MM.1S (cell line): ENCODE measurements around the gene ZNF724.
A peak's percentile ranks its signal among the peaks of the same experiment; 100 is the strongest.
"Not testable (repeated sequence)": the region's sequence is repeated elsewhere in the genome, so short reads cannot be mapped to it uniquely, and the experiment has no call there.

ENCODE experiments used
- DNase-seq: peaks from one replicate; pipeline ENCODE4 v3.0.0-alpha.2; 2015
- H2AFZ ChIP-seq: fragments of 300-600 bp; sonication (generic); 2 replicates; pipeline ENCODE4 v1.6.0; 2016; ENCODE audit warnings: antibody characterized with exemption, low read length
- H3F3A ChIP-seq: fragments of 300-600 bp; sonication (generic); 2 replicates; pipeline ENCODE4 v1.6.1; 2016; ENCODE audit warnings: mild to moderate bottlenecking, antibody characterized with exemption, low read length, moderate library complexity, mixed read lengths; ENCODE audit not compliant: insufficient read depth
- H3K27ac ChIP-seq: fragments of 300-600 bp; sonication (generic); 2 replicates; pipeline ENCODE4 v1.5.1; 2016; ENCODE audit warnings: mild to moderate bottlenecking, low read length
- H3K27me3 ChIP-seq: fragments of 300-600 bp; sonication (generic); replicated peaks from 2 replicates; pipeline ENCODE4 v1.6.0; 2016; ENCODE audit warnings: low read length; ENCODE audit not compliant: insufficient read depth
- H3K36me3 ChIP-seq: fragments of 300-600 bp; sonication (generic); replicated peaks from 2 replicates; pipeline ENCODE4 v1.6.1; 2016; ENCODE audit warnings: mild to moderate bottlenecking, low read length, mixed read lengths; ENCODE audit not compliant: insufficient read depth
- H3K4me1 ChIP-seq: fragments of 300-600 bp; sonication (generic); 2 replicates; pipeline ENCODE4 v1.6.1; 2016; ENCODE audit warnings: low read length, mixed read lengths
- H3K4me2 ChIP-seq: fragments of 300-600 bp; sonication (generic); 2 replicates; pipeline ENCODE4 v1.6.0; 2016; ENCODE audit warnings: low read depth, low read length
- H3K4me3 ChIP-seq: fragments of 300-600 bp; sonication (generic); 2 replicates; pipeline ENCODE4 v1.5.1; 2016; ENCODE audit warnings: low read length, mixed read lengths
- H3K79me2 ChIP-seq: fragments of 300-600 bp; sonication (generic); 2 replicates; pipeline ENCODE4 v1.6.1; 2016; ENCODE audit warnings: mixed run types, low read length, mixed read lengths
- H3K9ac ChIP-seq: fragments of 300-600 bp; sonication (generic); 2 replicates; pipeline ENCODE4 v1.6.1; 2016; ENCODE audit warnings: low read length, mixed read lengths
- H3K9me2 ChIP-seq: fragments of 300-600 bp; sonication (generic); replicated peaks from 2 replicates; pipeline ENCODE4 v1.6.1; 2016; ENCODE audit warnings: mild to moderate bottlenecking, low read length, mixed read lengths; ENCODE audit not compliant: insufficient read depth
- H3K9me3 ChIP-seq: fragments of 300-600 bp; sonication (generic); replicated peaks from 2 replicates; pipeline ENCODE4 v1.6.1; 2016; ENCODE audit warnings: mild to moderate bottlenecking, low read length, mixed read lengths; ENCODE audit not compliant: insufficient read depth
- H4K20me1 ChIP-seq: fragments of 300-600 bp; sonication (generic); 2 replicates; pipeline ENCODE4 v1.6.1; 2016; ENCODE audit warnings: mild to moderate bottlenecking, low read length, moderate library complexity, mixed read lengths; ENCODE audit not compliant: insufficient read depth
- EZH2 ChIP-seq: fragments of 300-600 bp; sonication (generic); optimal IDR thresholded peaks from 2 replicates; pipeline ENCODE3; 2017; ENCODE audit warnings: low read depth, mild to moderate bottlenecking, antibody characterized with exemption, low read length, mixed read lengths
- EZH2phosphoT487 ChIP-seq: fragments of 300-600 bp; sonication (generic); IDR thresholded peaks from 2 replicates; pipeline ENCODE4 v1.6.1; 2018; ENCODE audit warnings: antibody characterized with exemption, low read length
- TF ChIP-seq, protein P1 (sequence below): fragments of 300-600 bp; sonication (generic); IDR thresholded peaks from 2 replicates; pipeline ENCODE4 v1.5.1; 2016; ENCODE audit warnings: antibody characterized with exemption, low read length, mixed read lengths

ZNF724 gene

GRCh38 chr19:23286477-23286876 lies 36.3 kb upstream of the ZNF724 start:
- TF ChIP-seq EZH2 = no peak
- TF ChIP-seq EZH2phosphoT487 = no peak
- TF ChIP-seq, protein P1, sequence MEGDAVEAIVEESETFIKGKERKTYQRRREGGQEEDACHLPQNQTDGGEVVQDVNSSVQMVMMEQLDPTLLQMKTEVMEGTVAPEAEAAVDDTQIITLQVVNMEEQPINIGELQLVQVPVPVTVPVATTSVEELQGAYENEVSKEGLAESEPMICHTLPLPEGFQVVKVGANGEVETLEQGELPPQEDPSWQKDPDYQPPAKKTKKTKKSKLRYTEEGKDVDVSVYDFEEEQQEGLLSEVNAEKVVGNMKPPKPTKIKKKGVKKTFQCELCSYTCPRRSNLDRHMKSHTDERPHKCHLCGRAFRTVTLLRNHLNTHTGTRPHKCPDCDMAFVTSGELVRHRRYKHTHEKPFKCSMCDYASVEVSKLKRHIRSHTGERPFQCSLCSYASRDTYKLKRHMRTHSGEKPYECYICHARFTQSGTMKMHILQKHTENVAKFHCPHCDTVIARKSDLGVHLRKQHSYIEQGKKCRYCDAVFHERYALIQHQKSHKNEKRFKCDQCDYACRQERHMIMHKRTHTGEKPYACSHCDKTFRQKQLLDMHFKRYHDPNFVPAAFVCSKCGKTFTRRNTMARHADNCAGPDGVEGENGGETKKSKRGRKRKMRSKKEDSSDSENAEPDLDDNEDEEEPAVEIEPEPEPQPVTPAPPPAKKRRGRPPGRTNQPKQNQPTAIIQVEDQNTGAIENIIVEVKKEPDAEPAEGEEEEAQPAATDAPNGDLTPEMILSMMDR = peak; percentile 33
- no peak overlapping the region for H3K9ac ChIP-seq
- DNase-seq = no peak

GRCh38 chr19:23285948-23286347 lies 35.8 kb upstream of the ZNF724 start:
- Histone ChIP-seq H4K20me1 (no peaks in the 10 kb centered on the region), H3K4me1 (no peaks in the 10 kb centered on the region), H3K9ac (no peak overlapping the region), H3K79me2 (no peaks in the 10 kb centered on the region), H3K4me2 (no peak overlapping the region), H3K27ac (no peak overlapping the region), H3K27me3 (no peaks in the 10 kb centered on the region), H3F3A (peaks cover 5% of the 10 kb centered on the region; the same call in 1 of the 2 replicates), H3K9me3 (no peaks in the 10 kb centered on the region), H3K36me3 (no peaks in the 10 kb centered on the region), H2AFZ (no peak overlapping the region), H3K9me2 (no peaks in the 10 kb centered on the region), H3K4me3 (no peak overlapping the region)
- no peak for TF ChIP-seq EZH2
- TF ChIP-seq, protein P1 = no peak
- no peak for TF ChIP-seq EZH2phosphoT487
- no peak for DNase-seq

More at GRCh38 chr19:23286477-23286876, 36.3 kb upstream of the ZNF724 start:
- Histone ChIP-seq H3K9me2 (no peaks in the 10 kb centered on the region), H3K27ac (no peak overlapping the region), H3K9me3 (no peaks in the 10 kb centered on the region), H3K4me3 (no peak overlapping the region), H2AFZ (no peak overlapping the region), H3K36me3 (no peaks in the 10 kb centered on the region), H3F3A (peaks cover 5% of the 10 kb centered on the region; the same call in 1 of the 2 replicates), H3K4me2 (no peak overlapping the region), H3K79me2 (no peaks in the 10 kb centered on the region), H4K20me1 (no peaks in the 10 kb centered on the region), H3K27me3 (no peaks in the 10 kb centered on the region), H3K4me1 (no peaks in the 10 kb centered on the region)

DNA sequence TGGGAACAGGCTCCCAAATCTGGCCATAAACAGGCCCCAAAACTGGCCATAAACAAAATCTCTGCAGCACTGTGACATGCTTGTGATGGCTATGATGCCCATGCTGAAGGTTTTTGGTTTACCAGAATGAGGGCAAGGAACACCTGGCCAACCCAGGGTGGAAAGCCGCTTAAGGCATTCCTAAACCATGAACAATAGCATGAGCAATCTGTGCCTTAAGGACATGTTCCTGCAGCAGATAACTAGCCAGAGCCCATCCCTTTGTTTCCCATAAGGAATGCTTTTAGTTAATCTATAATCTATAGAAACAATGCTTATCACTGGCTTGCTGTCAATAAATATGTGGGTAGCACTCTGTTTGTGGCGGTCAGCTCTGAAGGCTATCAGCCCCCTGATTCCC lies 35.1 kb upstream of the ZNF724 start:
- H3K4me3 ChIP-seq, H3K9me3 ChIP-seq, H3K36me3 ChIP-seq, H3K9ac ChIP-seq, H2AFZ ChIP-seq, H3K4me2 ChIP-seq, H3K27ac ChIP-seq, H3K79me2 ChIP-seq, H3K27me3 ChIP-seq, H3K9me2 ChIP-seq, H3F3A ChIP-seq, H3K4me1 ChIP-seq, H4K20me1 ChIP-seq, DNase-seq: not testable (repeated sequence)

DNA sequence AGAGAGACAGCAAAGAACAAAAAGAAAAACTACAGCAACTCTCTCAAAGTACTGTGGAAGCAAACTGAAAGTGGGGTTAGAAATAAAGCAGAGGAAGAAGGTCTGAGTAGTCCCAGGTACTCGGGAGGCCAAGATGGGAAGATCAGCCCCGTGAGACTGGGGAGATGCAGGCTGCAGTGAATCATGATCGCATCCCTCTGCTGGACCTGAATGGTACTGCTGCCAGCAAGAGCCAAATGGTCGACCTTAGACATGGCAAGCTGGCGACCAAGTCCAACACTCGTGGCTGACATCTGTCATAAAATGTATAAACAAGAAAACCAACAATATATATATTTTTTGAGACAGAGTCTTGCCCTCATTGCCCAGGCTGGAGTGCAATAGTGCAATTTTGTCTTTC lies 33.7 kb upstream of the ZNF724 start:
- H3K36me3 ChIP-seq = no peaks in the 10 kb centered on the region
- no peaks in the 10 kb centered on the region for H3K27me3 ChIP-seq
- H3K79me2 ChIP-seq = no peaks in the 10 kb centered on the region
- H3K9ac ChIP-seq = no peak overlapping the region
- no peak overlapping the region; the same call in 1 of the 2 replicates for H3K4me2 ChIP-seq
- DNase-seq = peak; percentile 40
- no peak overlapping the region for H3K27ac ChIP-seq
- H4K20me1 ChIP-seq = no peaks in the 10 kb centered on the region
- no peak overlapping the region for H3K4me3 ChIP-seq
- H3K4me1 ChIP-seq = no peaks in the 10 kb centered on the region
- H3K9me2 ChIP-seq = no peaks in the 10 kb centered on the region
- peaks cover 5% of the 10 kb centered on the region; the same call in 1 of the 2 replicates for H3F3A ChIP-seq
- H2AFZ ChIP-seq = no peak overlapping the region
- no peaks in the 10 kb centered on the region for H3K9me3 ChIP-seq
- no peak for TF ChIP-seq EZH2phosphoT487
- TF ChIP-seq, protein P1 = peak; percentile 56
